H9 (cell line): ENCODE measurements around the gene CCNJL. TPM values are rescaled to one million over a fixed set of nuclear protein-coding genes. Genes with fewer than 3 reads are reported as not detected.

Source experiments
- DNase-seq: peaks from one replicate; pipeline ENCODE4 v3.0.0-alpha.2; 2017
- H2AFZ ChIP-seq: one replicate; pipeline ENCODE4 v1.6.1; 2013; ENCODE audit warnings: mild to moderate bottlenecking, low read length, control low read depth, moderate library complexity
- H2AK5ac ChIP-seq: 2 replicates; pipeline ENCODE4 v1.6.1; 2013; ENCODE audit warnings: low read length, control low read depth, mixed read lengths; ENCODE audit not compliant: insufficient read length
- H2BK120ac ChIP-seq: one replicate; pipeline ENCODE4 v1.6.1; 2013; ENCODE audit warnings: low read depth, mild to moderate bottlenecking, low read length, control low read depth, inconsistent platforms; ENCODE audit not compliant: poor library complexity, severe bottlenecking
- H2BK12ac ChIP-seq: 2 replicates; pipeline ENCODE4 v1.6.1; 2013; ENCODE audit warnings: low read length, control low read depth, mixed read lengths, low read depth; ENCODE audit not compliant: insufficient read length
- H2BK15ac ChIP-seq: 2 replicates; pipeline ENCODE4 v1.6.1; 2013; ENCODE audit warnings: low read depth, low read length, control low read depth
- H2BK20ac ChIP-seq: one replicate; pipeline ENCODE4 v1.6.1; 2013; ENCODE audit warnings: low read depth, mild to moderate bottlenecking, low read length, control low read depth, inconsistent platforms; ENCODE audit not compliant: poor library complexity, severe bottlenecking
- H2BK5ac ChIP-seq: 2 replicates; pipeline ENCODE4 v1.6.1; 2013; ENCODE audit warnings: low read length, control low read depth, mixed read lengths; ENCODE audit not compliant: insufficient read length
- H3K14ac ChIP-seq: 2 replicates; pipeline ENCODE4 v1.6.1; 2013; ENCODE audit warnings: low read length, control low read depth; ENCODE audit not compliant: insufficient read depth
- H3K18ac ChIP-seq: 2 replicates; pipeline ENCODE4 v1.6.1; 2013; ENCODE audit warnings: low read depth, mild to moderate bottlenecking, mixed read lengths, low read length, control low read depth; ENCODE audit not compliant: insufficient read length
- H3K23ac ChIP-seq: 2 replicates; pipeline ENCODE4 v1.6.1; 2013; ENCODE audit warnings: low read length, control low read depth, mixed read lengths, low read depth; ENCODE audit not compliant: insufficient read length
- H3K23me2 ChIP-seq: 2 replicates; pipeline ENCODE4 v1.6.1; 2013; ENCODE audit warnings: low read depth, mild to moderate bottlenecking, mixed read lengths, low read length, control low read depth; ENCODE audit not compliant: insufficient read length, poor library complexity, severe bottlenecking
- H3K27ac ChIP-seq: 2 replicates; pipeline ENCODE4 v1.5.1; 2013; ENCODE audit warnings: low read length, control low read depth, mixed read lengths, low read depth; ENCODE audit not compliant: insufficient read length
- H3K27me3 ChIP-seq: 2 replicates; pipeline ENCODE4 v1.6.1; 2013; ENCODE audit warnings: low read length, control low read depth, inconsistent platforms; ENCODE audit not compliant: insufficient read depth
- H3K4ac ChIP-seq: 2 replicates; pipeline ENCODE4 v1.6.1; 2013; ENCODE audit warnings: low read depth, mild to moderate bottlenecking, control low read depth, inconsistent platforms, low read length, moderate library complexity
- H3K4me1 ChIP-seq: 2 replicates; pipeline ENCODE4 v1.6.1; 2013; ENCODE audit warnings: low read length, control low read depth, inconsistent platforms; ENCODE audit not compliant: insufficient read depth
- H3K4me2 ChIP-seq: 2 replicates; pipeline ENCODE4 v1.6.1; 2013; ENCODE audit warnings: low read length, control low read depth, mixed read lengths; ENCODE audit not compliant: insufficient read length, insufficient read depth
- H3K56ac ChIP-seq: 2 replicates; pipeline ENCODE4 v1.6.1; 2013; ENCODE audit warnings: low read depth, mild to moderate bottlenecking, mixed read lengths, low read length, control low read depth; ENCODE audit not compliant: insufficient read length
- H3K79me1 ChIP-seq: 2 replicates; pipeline ENCODE4 v1.6.1; 2013; ENCODE audit warnings: low read depth, mild to moderate bottlenecking, moderate library complexity, low read length, control low read depth, inconsistent platforms; ENCODE audit not compliant: insufficient read depth, poor library complexity, severe bottlenecking
- H3K79me2 ChIP-seq: 2 replicates; pipeline ENCODE4 v1.6.1; 2013; ENCODE audit warnings: low read length, control low read depth, inconsistent platforms; ENCODE audit not compliant: insufficient read depth
- H3K9ac ChIP-seq: 2 replicates; pipeline ENCODE4 v1.6.1; 2013; ENCODE audit warnings: low read length, control low read depth, mixed read lengths; ENCODE audit not compliant: insufficient read length; ENCODE audit errors: extremely low read depth
- H3K9me3 ChIP-seq: one replicate; pipeline ENCODE4 v1.6.1; 2013; ENCODE audit warnings: low read depth, low read length, inconsistent platforms; ENCODE audit not compliant: control insufficient read depth
- H3T11ph ChIP-seq: one replicate; pipeline ENCODE4 v1.6.1; 2013; ENCODE audit warnings: mild to moderate bottlenecking, low read length, control low read depth, inconsistent platforms
- H4K20me1 ChIP-seq: one replicate; pipeline ENCODE4 v1.6.1; 2013; ENCODE audit not compliant: control insufficient read depth, insufficient read length, insufficient read depth
- H4K5ac ChIP-seq: 2 replicates; pipeline ENCODE4 v1.6.1; 2013; ENCODE audit warnings: low read depth, mild to moderate bottlenecking, mixed read lengths, low read length, control low read depth; ENCODE audit not compliant: insufficient read length
- H4K8ac ChIP-seq: replicated peaks from 2 replicates; pipeline ENCODE4 v1.6.1; 2013; ENCODE audit warnings: low read length, control low read depth, mixed read lengths, low read depth; ENCODE audit not compliant: insufficient read length
- H4K91ac ChIP-seq: 2 replicates; pipeline ENCODE4 v1.6.1; 2013; ENCODE audit warnings: low read depth, mild to moderate bottlenecking, moderate library complexity, mixed read lengths, low read length, control low read depth; ENCODE audit not compliant: insufficient read length
- H3K27ac Mint-ChIP-seq, 3 experiments: 2 replicates in 2 of 3; 3 replicates in 1 of 3; pipeline ENCODE4 v1.8.0; 2020 to 2021; ENCODE audit warnings: mixed read lengths in 3 of 3, mild to moderate bottlenecking in 1 of 3, moderate library complexity in 1 of 3
- H3K27me3 Mint-ChIP-seq: 2 replicates; pipeline ENCODE4 v1.8.0; 2021; ENCODE audit warnings: low read depth, mild to moderate bottlenecking, moderate library complexity, mixed read lengths
- H3K36me3 Mint-ChIP-seq, 3 experiments: 2 replicates in 2 of 3; 3 replicates in 1 of 3; pipeline ENCODE4 v1.8.0; 2020 to 2021; ENCODE audit warnings: low read depth in 3 of 3, mixed read lengths in 3 of 3; ENCODE audit not compliant: insufficient read depth in 1 of 3
- H3K4me1 Mint-ChIP-seq, 2 experiments: 2 replicates each; pipeline ENCODE4 v1.8.0; 2020; ENCODE audit warnings: mixed read lengths in 2 of 2
- H3K4me3 Mint-ChIP-seq, 2 experiments: 2 replicates in 1 of 2; 3 replicates in 1 of 2; pipeline ENCODE4 v1.8.0; 2020 to 2021; ENCODE audit warnings: mild to moderate bottlenecking in 2 of 2, mixed read lengths in 2 of 2, moderate library complexity in 1 of 2
- H3K9me3 Mint-ChIP-seq, 2 experiments: 2 replicates in 1 of 2; 3 replicates in 1 of 2; pipeline ENCODE4 v1.8.0; 2020; ENCODE audit warnings: mild to moderate bottlenecking in 2 of 2, mixed read lengths in 2 of 2, moderate library complexity in 1 of 2
- WGBS: extraction: QIAGEN DNeasy Blood & Tissue Kit; methylation state at CpG from one replicate; pipeline ENCODE4 v1.1.7; 2013; ENCODE audit warnings: missing lambda C conversion rate, low lambda C conversion rate, mixed read lengths; ENCODE audit not compliant: insufficient read length; ENCODE audit errors: extremely low coverage; 5-methylcytosine and 5-hydroxymethylcytosine counted together
- total RNA-seq: library from RNA; stranded (reverse); gene quantifications from 2 replicates; pipeline ENCODE4 v1.2.1, GENCODE V29; 2021
- TF ChIP-seq, protein P1 (sequence below): fragments of 200-600 bp; sonication (generic); conservative IDR thresholded peaks from 3 replicates; pipeline ENCODE4 v1.8.0; 2021; ENCODE audit warnings: antibody characterized with exemption, mild to moderate bottlenecking

The CCNJL gene
- total RNA-seq, 1 experiment from 2014 or later, result 26.9 TPM

DNA sequence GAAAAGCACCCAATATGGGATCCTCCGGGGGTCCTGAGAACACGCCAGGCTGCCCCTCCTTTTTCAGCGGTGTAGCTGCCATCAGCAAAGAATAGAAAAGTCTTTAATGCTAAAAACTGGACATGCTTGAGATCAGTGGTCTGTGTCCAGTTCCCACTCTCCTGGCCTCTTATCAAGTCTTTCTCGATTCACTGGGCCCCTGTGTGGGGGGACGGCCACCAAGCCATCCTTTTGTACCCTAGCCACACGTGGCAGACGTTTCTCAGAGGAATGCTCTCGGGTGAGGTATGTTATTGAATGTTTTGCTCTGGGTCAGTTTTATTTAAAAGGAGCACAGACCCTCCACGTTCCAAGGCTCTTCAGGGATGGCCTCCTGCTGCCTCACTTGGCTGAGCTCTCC, 59.4 kb downstream of the CCNJL start:
- Histone ChIP-seq H3K56ac (no peak overlapping the region), H2BK120ac (no peak overlapping the region), H2BK15ac (no peak overlapping the region), H3K9me3 (no peaks in the 10 kb centered on the region), H4K20me1 (no peaks in the 10 kb centered on the region), H2AK5ac (no peak overlapping the region), H3K4me1 (no peaks in the 10 kb centered on the region), H3K4me2 (no peak overlapping the region), H3K14ac (no peak overlapping the region), H4K91ac (no peak overlapping the region), H3K79me2 (no peaks in the 10 kb centered on the region), H2AFZ (no peak overlapping the region), H3T11ph (no peak overlapping the region), H3K27me3 (no peaks in the 10 kb centered on the region), H3K4ac (no peak overlapping the region), H2BK5ac (no peak overlapping the region), H3K18ac (no peak overlapping the region), H3K23ac (no peak overlapping the region), H3K9ac (no peak overlapping the region), H3K79me1 (no peaks in the 10 kb centered on the region), H3K23me2 (no peaks in the 10 kb centered on the region), H3K27ac (no peak overlapping the region), H2BK20ac (no peak overlapping the region), H2BK12ac (no peak overlapping the region), H4K8ac (no peak overlapping the region), H4K5ac (no peak overlapping the region)
- peaks cover 6 to 8% of the 10 kb centered on the region in 2 experiments for H3K4me1 Mint-ChIP-seq
- peaks cover 32 to 66% (median 49%) of the 10 kb centered on the region in 3 experiments; a peak in 6 of 7 replicates for H3K36me3 Mint-ChIP-seq
- WGBS, result no CpG with 5 or more reads among the region's 9 CpGs
- no peaks in the 10 kb centered on the region for H3K9me3 Mint-ChIP-seq
- H3K4me3 Mint-ChIP-seq, result no peak overlapping the region
- no peaks in the 10 kb centered on the region; the same call in 1 of the 2 replicates for H3K27me3 Mint-ChIP-seq
- TF ChIP-seq, protein P1, sequence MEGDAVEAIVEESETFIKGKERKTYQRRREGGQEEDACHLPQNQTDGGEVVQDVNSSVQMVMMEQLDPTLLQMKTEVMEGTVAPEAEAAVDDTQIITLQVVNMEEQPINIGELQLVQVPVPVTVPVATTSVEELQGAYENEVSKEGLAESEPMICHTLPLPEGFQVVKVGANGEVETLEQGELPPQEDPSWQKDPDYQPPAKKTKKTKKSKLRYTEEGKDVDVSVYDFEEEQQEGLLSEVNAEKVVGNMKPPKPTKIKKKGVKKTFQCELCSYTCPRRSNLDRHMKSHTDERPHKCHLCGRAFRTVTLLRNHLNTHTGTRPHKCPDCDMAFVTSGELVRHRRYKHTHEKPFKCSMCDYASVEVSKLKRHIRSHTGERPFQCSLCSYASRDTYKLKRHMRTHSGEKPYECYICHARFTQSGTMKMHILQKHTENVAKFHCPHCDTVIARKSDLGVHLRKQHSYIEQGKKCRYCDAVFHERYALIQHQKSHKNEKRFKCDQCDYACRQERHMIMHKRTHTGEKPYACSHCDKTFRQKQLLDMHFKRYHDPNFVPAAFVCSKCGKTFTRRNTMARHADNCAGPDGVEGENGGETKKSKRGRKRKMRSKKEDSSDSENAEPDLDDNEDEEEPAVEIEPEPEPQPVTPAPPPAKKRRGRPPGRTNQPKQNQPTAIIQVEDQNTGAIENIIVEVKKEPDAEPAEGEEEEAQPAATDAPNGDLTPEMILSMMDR, result no peak
- DNase-seq, result no peak
- H3K27ac Mint-ChIP-seq, result peak overlapping the region in 1 of 3 experiments; percentile 71; a peak in 2 of 7 replicates
